Vagina (tissue), 2 donors: ENCODE data around the gene JCAD.

Experiments
- CTCF ChIP-seq, 3 experiments: fragments of 450-650 bp in 2 of 3; fragments of 200-600 bp in 1 of 3; sonication (generic) in 1 of 3; IDR thresholded peaks; one replicate each; pipeline ENCODE4 v1.5.1; 2017 to 2019; ENCODE audit warnings: antibody characterized with exemption in 3 of 3, mild to moderate bottlenecking in 2 of 3, moderate library complexity in 2 of 3
- POLR2AphosphoS5 ChIP-seq, 2 donors: sonication (generic); formaldehyde crosslinking; IDR thresholded peaks; one replicate each; pipeline ENCODE4 v1.9.0; 2017; ENCODE audit warnings: antibody characterized with exemption in 2 of 2, mild to moderate bottlenecking in 2 of 2, low read depth in 1 of 2; ENCODE audit not compliant: insufficient read depth in 1 of 2

GRCh38 chr10:30041196-30042105, 17.9 kb downstream of the JCAD start:
- TF ChIP-seq CTCF (IDR thresholded peaks at IDR 0.05) (no peak), POLR2AphosphoS5 (IDR thresholded peaks at IDR 0.05; ENCODE audit: insufficient read depth in 1 of 2, low read depth in 1 of 2) (peak in 1 of 2 donors; percentile 83)
